Measurements from ENCODE around the gene SH2D6.

The SH2D6 gene

GRCh38 chr2:85440729-85441128 is 22.2 kb downstream of the SH2D6 start:
- no peak for FAIRE-seq

GRCh38 chr2:85441864-85442263 is 23.4 kb downstream of the SH2D6 start:
- FAIRE-seq: no peak

- no peak for FAIRE-seq
These were observed 26.2 kb downstream of the SH2D6 start for GRCh38 chr2:85444629-85445172.

GRCh38 chr2:85445316-85446295 is 27.1 kb downstream of the SH2D6 start:
- FAIRE-seq: no peak

DNA sequence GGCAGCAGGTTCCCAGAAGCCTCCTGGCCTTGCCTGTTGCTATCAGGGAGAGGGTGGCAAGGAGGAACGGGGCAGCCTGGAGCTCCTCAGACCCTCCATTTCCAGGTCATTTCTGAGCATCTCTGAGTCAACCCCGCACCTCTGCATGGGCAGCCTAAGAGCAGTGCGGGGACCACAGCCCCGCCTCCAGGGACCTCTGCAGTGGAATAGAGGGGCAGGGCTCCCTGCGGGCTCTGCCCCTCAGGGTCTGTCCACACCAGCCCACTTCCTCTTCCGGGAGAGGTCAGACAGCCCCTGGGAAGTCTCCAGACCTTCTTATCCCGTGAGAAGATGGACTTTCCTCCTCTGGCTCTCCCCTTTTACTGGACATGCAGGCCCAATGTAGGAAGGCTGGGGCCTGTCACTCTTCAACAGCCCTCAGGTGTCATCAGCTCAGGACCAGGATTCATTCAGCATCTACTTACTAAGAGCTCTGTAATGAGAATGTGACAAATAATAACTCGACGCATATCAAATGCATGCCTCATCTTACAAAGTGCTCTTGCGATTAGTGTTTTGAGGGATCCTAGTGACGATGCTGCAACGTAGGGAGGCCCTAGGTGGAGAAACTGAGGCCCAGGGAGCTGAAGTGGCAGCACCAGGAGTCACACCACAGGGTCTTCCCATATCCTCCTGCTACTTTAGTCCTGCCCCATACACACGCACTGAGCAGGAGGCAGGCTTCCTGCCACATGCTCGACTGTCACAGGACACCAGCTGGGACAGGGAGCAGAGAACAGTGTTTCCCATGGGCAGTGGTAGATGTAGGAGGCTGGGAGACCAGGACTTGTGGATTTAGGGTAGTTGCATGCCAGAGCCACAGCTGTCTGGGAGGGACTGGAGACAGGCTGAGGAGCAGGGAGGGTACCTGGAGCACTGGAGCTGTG is 28.0 kb downstream of the SH2D6 start:
- no peak for FAIRE-seq

GRCh38 chr2:85447222-85447585 is 28.7 kb downstream of the SH2D6 start:
- no peak for FAIRE-seq

DNA sequence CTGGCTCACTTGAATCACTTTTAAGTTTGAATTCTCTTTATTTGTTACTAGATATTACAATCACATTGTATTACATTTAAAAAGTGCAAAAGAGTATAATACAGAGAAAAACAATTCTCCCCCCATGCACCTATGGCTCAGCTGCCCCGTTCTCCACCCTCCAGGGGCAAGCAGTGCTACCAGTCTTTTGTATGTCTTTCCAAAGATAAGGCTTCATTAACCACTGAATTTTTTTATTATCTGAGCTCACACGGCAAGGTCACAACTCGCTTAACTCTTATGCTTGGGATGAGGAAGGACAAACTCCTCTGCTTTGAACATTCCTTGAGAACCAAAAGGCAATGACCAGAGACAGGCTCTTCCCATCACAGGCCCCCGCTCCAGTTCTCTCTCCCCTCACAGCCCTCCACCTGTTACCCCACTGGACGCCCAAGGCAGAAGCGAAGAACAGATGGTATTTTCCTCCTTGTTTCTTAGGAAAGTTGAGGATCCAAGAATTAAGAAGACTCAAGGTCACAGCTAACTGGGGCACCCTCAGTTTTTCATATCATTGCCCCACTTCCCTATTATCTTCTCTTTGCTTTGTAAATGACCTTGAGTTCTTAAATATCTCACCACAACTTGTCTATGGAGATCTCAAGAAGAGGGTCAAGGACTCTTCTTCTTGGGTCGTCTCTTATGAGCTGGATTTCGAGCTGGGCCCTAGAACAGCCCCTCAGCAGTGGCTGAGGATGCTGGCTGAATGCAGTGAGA is 30.1 kb downstream of the SH2D6 start:
- FAIRE-seq: no peak

- FAIRE-seq: no peak
These were observed 30.7 kb downstream of the SH2D6 start for GRCh38 chr2:85449214-85449588.

DNA sequence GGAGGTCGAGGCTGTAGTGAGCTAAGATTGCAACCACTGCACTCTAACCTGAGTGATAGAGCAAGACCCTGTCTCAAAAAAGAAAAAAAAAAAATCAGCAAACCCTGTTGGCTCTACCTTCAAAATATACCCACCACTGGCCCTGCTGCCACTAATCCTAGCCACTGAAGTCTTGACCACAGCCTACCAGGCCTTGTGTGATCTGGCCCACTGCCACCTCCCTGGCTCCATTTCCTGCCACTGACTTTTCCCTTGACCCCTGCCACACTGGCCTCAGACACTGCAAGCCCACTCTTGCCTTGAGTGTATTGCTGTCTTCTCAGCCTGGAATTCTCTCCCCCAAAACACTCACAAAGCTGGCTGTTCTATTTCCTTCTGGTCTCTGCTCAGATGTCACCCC is 33.7 kb downstream of the SH2D6 start:
- no peak for FAIRE-seq

DNA sequence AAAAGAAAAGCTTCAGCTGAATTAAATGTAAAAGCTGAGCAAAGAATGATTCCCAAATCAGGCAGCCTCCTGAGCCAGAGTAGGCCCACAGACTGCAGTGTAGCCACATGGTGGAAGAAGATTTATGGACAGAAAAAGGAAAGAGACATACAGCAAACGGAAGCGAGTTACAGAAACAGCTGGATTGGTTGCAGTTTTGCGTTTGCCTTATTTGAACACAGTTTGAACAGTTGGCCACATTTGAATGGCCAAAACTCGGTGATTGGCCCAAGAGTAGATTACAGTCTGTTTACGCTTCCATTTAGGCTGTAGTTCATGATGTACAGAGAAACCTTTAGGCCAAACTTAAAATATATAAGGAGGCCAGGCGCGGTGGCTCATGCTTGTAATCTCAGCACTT is 35.1 kb downstream of the SH2D6 start:
- FAIRE-seq: no peak

DNA sequence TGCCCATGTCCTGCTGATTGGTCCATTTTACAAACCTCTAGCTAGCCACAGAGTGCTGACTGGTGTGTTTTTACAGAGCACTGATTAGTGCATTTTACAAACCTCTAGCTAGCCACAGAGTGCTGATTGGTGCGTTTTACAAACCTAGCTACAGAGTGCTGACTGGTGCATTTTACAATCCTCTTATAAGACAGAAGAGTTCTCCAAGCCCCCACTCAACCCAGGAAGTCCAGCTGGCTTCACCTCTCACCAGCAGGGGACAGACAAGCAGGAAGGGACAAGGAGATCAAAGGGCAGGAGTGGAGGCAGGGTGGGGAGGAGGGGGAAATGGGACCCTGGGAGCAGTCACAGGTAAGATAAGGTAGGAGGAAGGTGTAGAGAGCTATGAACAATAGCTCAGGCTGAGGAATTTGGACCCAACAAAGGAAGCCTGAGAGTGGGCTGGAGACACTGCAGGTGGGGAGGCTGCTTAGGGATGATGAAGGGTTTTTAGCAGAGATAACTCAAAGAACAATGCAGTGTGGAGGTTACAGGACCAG is 37.1 kb downstream of the SH2D6 start:
- FAIRE-seq: no peak

DNA sequence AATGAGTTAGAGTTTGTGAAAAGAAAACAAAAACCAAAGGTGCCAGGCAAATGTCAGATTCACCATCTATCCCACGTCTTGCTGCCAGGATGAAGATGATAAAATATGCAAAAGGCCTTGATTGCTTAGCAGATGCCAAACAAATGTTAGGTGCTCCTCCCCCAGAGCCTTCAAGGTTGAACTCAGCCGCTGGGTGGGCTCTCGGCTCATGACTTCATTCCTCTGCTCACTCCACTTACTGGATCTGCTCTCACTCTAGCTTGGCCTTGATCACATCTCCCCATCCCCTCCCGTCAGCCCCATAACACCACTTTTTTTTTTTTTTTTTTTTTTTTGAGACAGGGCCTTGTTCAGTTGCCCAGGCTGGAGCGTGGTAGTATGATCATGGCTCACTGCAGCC is 38.5 kb downstream of the SH2D6 start:
- FAIRE-seq: no peak

- FAIRE-seq: no peak
These were observed 39.4 kb downstream of the SH2D6 start for GRCh38 chr2:85457877-85458316.

DNA sequence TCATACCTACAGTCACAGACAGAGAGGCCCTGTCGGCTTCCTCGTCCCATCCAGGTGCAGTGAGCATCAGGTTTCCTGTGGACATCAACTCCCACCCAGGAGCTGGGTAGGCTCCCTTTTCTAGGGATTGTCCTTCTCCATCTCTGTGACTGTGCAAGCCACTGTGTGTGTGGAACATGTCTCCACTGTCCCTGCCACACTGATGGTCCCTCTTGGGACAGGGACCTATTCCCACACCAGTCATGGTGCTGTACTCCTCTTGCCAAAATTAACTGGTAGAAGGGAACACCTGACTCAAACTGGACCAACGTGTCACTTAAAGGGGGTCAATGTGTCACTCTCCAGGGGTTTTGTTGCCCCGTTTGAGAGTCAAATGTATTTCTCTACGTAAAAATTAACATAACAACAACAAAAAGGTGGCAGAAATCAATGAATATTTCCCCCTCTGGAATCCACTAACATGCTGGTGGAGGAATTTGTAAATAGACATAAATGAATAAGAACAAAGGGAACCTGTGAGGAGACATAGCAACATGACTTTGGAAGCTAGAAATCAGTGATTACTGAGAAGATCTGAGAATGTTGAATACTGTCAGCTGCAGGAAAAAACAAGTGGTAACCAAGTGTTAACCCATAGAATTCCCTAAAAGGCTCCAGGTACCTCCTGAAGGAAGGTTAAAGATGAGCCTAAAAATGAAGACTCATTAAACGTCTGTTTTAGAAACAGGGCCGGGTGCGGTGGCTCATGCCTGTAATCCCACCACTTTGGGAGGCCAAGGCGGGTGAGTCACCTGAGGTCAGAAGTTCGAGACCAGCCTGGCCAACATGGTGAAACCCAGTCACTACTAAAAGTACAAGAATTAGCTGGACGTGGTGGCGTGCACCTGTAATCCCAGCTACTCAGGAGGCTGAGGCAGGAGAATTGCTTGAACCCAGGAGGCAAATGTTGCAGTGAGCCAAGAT is 40.4 kb downstream of the SH2D6 start:
- FAIRE-seq: no peak

GRCh38 chr2:85459771-85460170 is 41.3 kb downstream of the SH2D6 start:
- FAIRE-seq: no peak

DNA sequence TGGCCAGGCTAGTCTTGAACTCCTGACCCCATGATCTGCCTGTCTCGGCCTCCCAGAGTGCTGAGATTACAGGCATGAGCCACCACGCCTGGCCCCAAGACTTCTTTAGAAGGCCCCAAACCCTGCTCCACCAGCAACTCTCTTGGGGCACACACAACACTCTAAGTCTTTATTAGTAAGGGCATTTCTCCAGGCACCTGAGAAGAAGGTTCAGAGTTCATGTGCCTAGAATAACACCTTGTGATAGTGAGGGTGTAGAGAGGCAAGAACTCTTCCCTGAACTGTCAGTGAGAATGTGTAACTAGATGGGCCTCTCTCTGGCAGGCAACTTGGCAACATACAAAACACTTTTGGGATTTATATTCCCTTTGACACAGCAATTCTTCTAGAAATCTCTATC is 43.8 kb downstream of the SH2D6 start:
- FAIRE-seq: no peak

GRCh38 chr2:85468096-85468703 is 49.7 kb downstream of the SH2D6 start:
- FAIRE-seq: no peak

DNA sequence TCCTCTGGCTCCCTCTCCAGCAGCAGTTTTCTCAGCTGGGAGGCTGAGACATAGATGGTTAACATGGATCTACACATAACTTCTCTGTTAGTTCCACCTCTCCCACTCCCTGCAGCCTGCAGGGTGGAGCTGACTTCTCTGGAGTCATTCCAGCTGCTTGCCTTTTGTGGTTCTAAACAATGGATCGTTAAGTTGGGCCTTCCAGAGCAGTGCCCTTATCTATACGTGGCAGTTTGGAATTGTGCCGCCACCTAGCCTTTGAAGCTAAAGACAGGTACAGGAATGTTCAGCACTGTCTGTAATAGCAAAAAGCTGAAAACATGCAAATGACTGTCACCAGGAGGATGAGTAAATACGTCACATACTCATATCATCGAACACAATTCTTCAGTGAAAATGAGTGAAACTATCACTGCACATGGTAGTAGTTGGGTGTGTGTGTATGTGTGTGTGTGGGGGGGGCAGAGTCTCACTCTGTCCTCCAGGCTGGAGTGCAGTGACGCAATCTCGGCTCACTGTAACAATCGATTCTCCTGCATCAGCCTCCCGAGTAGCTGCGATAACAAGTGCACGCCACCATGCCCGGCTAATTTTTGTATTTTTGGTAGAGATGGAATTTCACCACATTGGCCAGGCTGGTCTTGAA is 50.3 kb downstream of the SH2D6 start:
- no peak for FAIRE-seq

DNA sequence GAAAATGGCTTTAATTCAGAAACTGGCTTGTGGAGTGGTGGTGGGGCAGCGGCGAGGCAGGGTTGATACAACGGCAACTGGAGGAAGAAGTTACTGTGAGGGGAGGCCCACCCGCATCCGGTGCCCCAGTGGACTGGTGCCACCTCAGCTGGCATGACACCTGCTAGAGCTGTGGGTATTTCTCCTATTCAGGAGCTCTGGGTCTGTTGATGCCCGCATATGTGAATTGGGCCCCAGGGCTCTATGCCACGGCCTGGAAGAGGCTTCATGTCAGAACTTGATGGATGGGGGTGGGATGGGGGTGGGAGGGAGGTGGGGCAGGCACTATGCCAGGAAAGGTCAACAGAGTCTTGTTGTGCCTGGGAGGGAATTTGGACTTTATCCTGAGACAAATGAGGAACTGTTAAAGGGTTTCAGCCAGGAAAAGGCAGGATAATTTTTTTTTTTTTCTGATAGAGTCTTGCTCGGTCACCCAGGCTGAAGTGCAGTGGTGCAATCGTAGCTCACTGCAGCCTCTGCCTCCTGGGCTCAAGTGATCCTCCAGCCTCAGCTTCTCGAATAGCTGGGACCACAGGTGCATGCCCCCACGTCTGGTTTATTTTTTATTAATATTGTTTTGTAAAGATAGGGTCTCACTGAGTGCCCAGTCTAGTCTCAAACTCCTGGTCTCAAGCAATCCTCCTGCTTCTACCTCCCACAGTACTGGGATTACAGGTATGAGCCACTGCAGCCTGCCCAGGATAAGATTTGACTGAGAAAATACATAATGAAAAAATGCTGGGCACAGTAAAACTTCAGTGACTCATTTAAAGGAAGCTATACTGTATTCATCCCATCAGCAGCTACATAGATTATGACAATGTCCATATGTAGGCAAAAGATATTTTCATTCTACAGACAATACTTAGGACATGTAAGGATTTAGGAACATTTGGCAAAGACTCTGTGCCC is 52.6 kb downstream of the SH2D6 start:
- FAIRE-seq: no peak
